ENCODE measurements around the gene ENOPH1.

GRCh38 chr4:82428526-82428968, 1.8 kb upstream of the ENOPH1 start:
- TF ChIP-seq CTCF (IDR thresholded peaks at IDR 0.05), result no peak
- no peak for TF ChIP-seq POLR2AphosphoS5 (IDR thresholded peaks at IDR 0.05)
- no peak for TF ChIP-seq POLR2A (IDR thresholded peaks at IDR 0.05)

Measured in gastroesophageal sphincter (tissue), 3 donors.